ENCODE data around the gene PEAK1.

GRCh38 chr15:77085297-77085696 is 334.6 kb downstream of the PEAK1 start:
- TF ChIP-seq, protein P1, sequence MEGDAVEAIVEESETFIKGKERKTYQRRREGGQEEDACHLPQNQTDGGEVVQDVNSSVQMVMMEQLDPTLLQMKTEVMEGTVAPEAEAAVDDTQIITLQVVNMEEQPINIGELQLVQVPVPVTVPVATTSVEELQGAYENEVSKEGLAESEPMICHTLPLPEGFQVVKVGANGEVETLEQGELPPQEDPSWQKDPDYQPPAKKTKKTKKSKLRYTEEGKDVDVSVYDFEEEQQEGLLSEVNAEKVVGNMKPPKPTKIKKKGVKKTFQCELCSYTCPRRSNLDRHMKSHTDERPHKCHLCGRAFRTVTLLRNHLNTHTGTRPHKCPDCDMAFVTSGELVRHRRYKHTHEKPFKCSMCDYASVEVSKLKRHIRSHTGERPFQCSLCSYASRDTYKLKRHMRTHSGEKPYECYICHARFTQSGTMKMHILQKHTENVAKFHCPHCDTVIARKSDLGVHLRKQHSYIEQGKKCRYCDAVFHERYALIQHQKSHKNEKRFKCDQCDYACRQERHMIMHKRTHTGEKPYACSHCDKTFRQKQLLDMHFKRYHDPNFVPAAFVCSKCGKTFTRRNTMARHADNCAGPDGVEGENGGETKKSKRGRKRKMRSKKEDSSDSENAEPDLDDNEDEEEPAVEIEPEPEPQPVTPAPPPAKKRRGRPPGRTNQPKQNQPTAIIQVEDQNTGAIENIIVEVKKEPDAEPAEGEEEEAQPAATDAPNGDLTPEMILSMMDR (IDR thresholded peaks at IDR 0.05): no peak
- no peak for TF ChIP-seq MAX (IDR thresholded peaks at IDR 0.05)
- TF ChIP-seq ZSCAN20 (CRISPR knock-in tag; IDR thresholded peaks at IDR 0.05): no peak
- TF ChIP-seq, protein P2, sequence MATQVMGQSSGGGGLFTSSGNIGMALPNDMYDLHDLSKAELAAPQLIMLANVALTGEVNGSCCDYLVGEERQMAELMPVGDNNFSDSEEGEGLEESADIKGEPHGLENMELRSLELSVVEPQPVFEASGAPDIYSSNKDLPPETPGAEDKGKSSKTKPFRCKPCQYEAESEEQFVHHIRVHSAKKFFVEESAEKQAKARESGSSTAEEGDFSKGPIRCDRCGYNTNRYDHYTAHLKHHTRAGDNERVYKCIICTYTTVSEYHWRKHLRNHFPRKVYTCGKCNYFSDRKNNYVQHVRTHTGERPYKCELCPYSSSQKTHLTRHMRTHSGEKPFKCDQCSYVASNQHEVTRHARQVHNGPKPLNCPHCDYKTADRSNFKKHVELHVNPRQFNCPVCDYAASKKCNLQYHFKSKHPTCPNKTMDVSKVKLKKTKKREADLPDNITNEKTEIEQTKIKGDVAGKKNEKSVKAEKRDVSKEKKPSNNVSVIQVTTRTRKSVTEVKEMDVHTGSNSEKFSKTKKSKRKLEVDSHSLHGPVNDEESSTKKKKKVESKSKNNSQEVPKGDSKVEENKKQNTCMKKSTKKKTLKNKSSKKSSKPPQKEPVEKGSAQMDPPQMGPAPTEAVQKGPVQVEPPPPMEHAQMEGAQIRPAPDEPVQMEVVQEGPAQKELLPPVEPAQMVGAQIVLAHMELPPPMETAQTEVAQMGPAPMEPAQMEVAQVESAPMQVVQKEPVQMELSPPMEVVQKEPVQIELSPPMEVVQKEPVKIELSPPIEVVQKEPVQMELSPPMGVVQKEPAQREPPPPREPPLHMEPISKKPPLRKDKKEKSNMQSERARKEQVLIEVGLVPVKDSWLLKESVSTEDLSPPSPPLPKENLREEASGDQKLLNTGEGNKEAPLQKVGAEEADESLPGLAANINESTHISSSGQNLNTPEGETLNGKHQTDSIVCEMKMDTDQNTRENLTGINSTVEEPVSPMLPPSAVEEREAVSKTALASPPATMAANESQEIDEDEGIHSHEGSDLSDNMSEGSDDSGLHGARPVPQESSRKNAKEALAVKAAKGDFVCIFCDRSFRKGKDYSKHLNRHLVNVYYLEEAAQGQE (IDR thresholded peaks at IDR 0.05): no peak
- no peak for TF ChIP-seq CHD2 (IDR thresholded peaks at IDR 0.05; ENCODE audit: low read length, partially characterized antibody)
- no peak for TF ChIP-seq HDAC2 (IDR thresholded peaks at IDR 0.05)
- no peak for TF ChIP-seq BHLHE40 (IDR thresholded peaks at IDR 0.05; ENCODE audit: low read depth, low read length)
- no peak for TF ChIP-seq SMC3 (IDR thresholded peaks at IDR 0.05)
- no peak for TF ChIP-seq MAFK (IDR thresholded peaks at IDR 0.05; ENCODE audit: partially characterized antibody)
- no peak for TF ChIP-seq ESRRA (IDR thresholded peaks at IDR 0.05; ENCODE audit: borderline replicate concordance, low read length)
- no peak for TF ChIP-seq CBX2 (IDR thresholded peaks at IDR 0.05; ENCODE audit: borderline replicate concordance, low read depth)
- TF ChIP-seq HOXB13 (CRISPR knock-in tag; IDR thresholded peaks at IDR 0.05; ENCODE audit: low read depth): no peak
- no peak for TF ChIP-seq RFX5 (IDR thresholded peaks at IDR 0.05)

All from A549 (cell line).